22Rv1 (cell line): ENCODE measurements around the gene TGM5.

Experiments
- ZFX ChIP-seq: fragments of 450-650 bp; IDR thresholded peaks from 2 replicates; pipeline ENCODE4 v1.6.1; 2017; ENCODE audit warnings: antibody characterized with exemption, borderline replicate concordance
- TF ChIP-seq, protein P1 (sequence below): fragments of 450-650 bp; IDR thresholded peaks from 2 replicates; pipeline ENCODE4 v1.5.1; 2017; ENCODE audit warnings: mild to moderate bottlenecking

GRCh38 chr15:43215961-43216360 is 50.8 kb downstream of the TGM5 start:
- TF ChIP-seq, protein P1, sequence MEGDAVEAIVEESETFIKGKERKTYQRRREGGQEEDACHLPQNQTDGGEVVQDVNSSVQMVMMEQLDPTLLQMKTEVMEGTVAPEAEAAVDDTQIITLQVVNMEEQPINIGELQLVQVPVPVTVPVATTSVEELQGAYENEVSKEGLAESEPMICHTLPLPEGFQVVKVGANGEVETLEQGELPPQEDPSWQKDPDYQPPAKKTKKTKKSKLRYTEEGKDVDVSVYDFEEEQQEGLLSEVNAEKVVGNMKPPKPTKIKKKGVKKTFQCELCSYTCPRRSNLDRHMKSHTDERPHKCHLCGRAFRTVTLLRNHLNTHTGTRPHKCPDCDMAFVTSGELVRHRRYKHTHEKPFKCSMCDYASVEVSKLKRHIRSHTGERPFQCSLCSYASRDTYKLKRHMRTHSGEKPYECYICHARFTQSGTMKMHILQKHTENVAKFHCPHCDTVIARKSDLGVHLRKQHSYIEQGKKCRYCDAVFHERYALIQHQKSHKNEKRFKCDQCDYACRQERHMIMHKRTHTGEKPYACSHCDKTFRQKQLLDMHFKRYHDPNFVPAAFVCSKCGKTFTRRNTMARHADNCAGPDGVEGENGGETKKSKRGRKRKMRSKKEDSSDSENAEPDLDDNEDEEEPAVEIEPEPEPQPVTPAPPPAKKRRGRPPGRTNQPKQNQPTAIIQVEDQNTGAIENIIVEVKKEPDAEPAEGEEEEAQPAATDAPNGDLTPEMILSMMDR: no peak
- no peak for TF ChIP-seq ZFX
